Measurements from ENCODE around the gene CEACAM5.

Gene CEACAM5

GRCh38 chr19:41708481-41708880 lies at the start of gene CEACAM5:
Gene CEACAM5 (plus strand): TSS chr19:41708626. CDS start chr19:41708732, 106 bp downstream.
- no peak for DNase-seq

DNA sequence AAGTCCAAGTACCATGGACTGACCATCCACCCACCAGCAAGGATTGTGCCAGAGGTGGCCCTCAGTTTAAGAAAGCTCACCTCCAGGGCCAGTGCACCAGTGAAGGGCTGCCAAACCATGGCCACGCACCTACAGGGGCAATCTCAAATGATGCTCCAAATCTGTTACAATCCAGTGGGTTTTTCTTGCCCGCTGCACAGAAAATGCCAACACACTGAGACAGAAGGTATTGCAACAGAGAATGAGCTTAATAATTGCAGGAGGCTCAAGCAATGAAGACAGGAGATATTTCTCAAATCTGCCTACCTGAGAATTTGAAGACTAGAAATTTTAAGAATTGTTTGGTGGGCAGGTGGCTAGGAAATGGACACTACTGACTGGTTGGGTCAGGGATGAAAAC lies 42.4 kb upstream of the CEACAM5 start:
- DNase-seq: no peak

DNA sequence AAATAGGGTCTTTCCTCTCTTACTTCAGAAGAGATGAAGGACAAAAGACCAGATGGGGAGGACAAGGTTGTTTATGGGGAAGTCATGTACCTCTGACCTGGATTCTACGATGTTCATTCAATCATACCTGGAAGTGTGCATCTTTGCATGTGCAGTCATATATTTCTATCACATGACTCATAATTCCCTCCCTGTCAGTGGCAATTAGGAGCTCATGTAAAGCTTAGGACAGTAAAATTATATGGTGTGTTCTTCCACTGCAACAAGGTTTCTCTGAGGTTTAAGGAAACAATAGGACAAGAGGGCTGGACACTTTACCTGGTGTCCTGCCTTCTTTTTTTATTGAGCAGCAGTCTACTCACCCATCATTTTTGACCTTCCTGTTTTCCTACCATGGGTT lies 40.1 kb upstream of the CEACAM5 start:
- no peak for DNase-seq

DNA sequence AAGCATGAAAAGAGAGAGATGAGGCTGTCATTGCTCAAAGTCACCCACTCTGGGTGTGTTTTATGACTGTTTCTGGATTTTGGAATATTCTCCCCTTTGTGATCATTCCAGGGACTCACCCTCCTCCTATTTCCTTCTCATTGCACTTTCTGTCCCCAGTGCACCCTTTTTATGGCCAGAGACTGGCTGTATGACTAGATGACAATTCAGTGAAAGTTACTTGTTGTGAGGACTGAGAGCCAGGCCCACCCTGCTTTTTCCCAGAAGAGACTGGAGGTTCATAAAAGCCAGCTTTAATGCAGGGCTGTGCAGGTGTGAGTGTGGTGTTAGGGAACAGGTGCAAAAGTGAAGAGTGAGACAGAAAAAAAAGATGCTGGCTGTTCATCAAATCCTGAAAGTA lies 37.7 kb upstream of the CEACAM5 start:
- no peak for DNase-seq

- DNase-seq: no peak
Measured at GRCh38 chr19:41671486-41671885, 36.9 kb upstream of the CEACAM5 start.

GRCh38 chr19:41682437-41682836 lies 26.0 kb upstream of the CEACAM5 start:
- DNase-seq: no peak

- no peak for DNase-seq
Measured at GRCh38 chr19:41687419-41687818, 21.0 kb upstream of the CEACAM5 start.

- DNase-seq: no peak
Measured at GRCh38 chr19:41688098-41688497, 20.3 kb upstream of the CEACAM5 start, which contains the start of gene CEACAM7. Gene CEACAM7 (minus strand): TSS chr19:41688270. CDS start chr19:41688165, 105 bp downstream.

DNA sequence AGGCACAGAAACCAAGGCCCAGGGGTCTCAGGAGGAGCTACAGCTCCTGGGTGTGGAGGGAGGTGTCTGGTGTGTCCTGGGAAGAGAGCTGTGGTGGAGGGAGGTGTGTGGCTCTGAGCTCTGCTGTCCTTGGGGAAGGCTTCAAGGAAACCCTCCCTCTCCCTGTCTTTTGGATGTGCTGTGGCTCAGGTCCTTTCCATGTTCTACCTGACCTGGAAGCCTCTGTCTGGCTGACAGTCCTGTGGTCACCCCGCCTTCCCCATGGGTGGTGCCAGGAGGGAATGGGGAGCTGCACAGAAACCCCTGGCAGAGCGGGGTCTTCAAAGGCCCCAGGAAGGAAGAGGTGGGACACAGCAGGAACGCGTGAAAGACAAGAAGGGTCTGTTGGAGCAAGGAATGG lies 19.7 kb upstream of the CEACAM5 start:
- no peak for DNase-seq

GRCh38 chr19:41689993-41690800 lies 18.2 kb upstream of the CEACAM5 start:
- DNase-seq: no peak

- no peak for DNase-seq
Measured at GRCh38 chr19:41690801-41691065, 17.7 kb upstream of the CEACAM5 start.

DNA sequence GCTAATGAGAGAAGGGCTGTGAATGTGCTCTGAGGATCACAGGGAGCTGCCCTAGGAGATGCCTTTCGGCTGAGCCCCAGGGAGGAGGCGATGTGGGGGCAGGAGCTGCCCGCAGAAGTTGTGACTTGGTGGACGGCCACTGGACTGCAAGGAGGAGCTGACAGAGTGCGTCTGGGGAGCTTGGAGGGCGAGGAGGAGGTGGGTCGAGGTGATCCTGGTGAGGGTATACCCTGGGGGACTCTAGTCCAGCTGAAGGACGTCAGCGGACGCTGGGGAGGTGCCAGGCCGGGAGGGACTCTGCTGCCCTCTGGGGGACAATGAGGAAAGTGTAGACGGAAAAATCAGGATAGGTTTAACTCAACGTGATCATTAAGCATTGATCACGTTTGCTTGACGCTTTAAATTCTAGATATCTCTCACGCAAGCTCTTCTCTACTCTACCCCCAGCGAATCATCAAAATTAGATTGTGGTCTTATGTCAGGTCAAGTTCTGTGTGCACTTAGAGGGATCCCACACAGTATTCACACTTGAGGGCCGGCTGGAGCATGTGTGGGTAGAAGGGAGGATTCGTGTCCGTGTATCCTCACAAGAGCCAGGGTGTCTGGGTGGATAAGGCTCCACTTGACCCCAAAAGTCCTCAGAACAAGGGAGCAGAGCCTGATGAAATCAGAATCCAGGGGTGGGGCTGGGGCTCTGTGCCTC lies 17.0 kb upstream of the CEACAM5 start:
- no peak for DNase-seq

DNA sequence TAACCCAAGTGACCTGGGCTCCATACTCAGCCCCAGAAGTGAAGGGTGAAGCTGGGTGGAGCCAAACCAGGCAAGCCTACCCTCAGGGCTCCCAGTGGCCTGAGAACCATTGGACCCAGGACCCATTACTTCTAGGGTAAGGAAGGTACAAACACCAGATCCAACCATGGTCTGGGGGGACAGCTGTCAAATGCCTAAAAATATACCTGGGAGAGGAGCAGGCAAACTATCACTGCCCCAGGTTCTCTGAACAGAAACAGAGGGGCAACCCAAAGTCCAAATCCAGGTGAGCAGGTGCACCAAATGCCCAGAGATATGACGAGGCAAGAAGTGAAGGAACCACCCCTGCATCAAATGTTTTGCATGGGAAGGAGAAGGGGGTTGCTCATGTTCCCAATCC lies 14.2 kb upstream of the CEACAM5 start:
- DNase-seq: no peak

GRCh38 chr19:41694831-41695635 lies 13.4 kb upstream of the CEACAM5 start:
- no peak for DNase-seq

GRCh38 chr19:41695745-41696144 lies 12.7 kb upstream of the CEACAM5 start:
- DNase-seq: no peak

GRCh38 chr19:41696402-41697197 lies 11.8 kb upstream of the CEACAM5 start:
- no peak for DNase-seq

DNA sequence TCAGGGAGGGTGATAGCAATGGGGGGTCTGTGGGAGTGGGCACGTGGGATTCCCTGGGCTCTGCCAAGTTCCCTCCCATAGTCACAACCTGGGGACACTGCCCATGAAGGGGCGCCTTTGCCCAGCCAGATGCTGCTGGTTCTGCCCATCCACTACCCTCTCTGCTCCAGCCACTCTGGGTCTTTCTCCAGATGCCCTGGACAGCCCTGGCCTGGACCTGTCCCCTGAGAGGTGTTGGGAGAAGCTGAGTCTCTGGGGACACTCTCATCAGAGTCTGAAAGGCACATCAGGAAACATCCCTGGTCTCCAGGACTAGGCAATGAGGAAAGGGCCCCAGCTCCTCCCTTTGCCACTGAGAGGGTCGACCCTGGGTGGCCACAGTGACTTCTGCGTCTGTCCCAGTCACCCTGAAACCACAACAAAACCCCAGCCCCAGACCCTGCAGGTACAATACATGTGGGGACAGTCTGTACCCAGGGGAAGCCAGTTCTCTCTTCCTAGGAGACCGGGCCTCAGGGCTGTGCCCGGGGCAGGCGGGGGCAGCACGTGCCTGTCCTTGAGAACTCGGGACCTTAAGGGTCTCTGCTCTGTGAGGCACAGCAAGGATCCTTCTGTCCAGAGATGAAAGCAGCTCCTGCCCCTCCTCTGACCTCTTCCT lies 11.1 kb upstream of the CEACAM5 start:
- DNase-seq: no peak

DNA sequence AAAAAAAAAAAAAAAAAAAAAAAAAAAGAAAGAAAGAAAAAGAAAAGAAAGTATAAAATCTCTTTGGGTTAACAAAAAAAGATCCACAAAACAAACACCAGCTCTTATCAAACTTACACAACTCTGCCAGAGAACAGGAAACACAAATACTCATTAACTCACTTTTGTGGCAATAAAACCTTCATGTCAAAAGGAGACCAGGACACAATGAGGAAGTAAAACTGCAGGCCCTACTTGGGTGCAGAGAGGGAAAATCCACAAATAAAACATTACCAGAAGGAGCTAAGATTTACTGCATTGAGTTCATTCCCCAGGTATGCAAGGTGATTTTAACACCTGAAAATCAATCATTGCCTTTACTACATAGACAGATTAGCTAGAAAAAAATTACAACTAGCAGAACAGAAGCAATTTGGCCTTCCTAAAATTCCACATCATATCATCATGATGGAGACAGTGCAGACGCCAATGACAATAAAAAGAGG lies 9.6 kb upstream of the CEACAM5 start:
- no peak for DNase-seq

DNA sequence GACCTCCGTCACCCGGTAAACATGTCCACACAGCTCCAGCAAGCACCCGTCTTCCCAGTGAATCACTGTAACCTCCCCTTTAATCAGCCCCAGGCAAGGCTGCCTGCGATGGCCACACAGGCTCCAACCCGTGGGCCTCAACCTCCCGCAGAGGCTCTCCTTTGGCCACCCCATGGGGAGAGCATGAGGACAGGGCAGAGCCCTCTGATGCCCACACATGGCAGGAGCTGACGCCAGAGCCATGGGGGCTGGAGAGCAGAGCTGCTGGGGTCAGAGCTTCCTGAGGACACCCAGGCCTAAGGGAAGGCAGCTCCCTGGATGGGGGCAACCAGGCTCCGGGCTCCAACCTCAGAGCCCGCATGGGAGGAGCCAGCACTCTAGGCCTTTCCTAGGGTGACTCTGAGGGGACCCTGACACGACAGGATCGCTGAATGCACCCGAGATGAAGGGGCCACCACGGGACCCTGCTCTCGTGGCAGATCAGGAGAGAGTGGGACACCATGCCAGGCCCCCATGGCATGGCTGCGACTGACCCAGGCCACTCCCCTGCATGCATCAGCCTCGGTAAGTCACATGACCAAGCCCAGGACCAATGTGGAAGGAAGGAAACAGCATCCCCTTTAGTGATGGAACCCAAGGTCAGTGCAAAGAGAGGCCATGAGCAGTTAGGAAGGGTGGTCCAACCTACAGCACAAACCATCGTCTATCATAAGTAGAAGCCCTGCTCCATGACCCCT lies 9.0 kb upstream of the CEACAM5 start:
- no peak for DNase-seq

DNA sequence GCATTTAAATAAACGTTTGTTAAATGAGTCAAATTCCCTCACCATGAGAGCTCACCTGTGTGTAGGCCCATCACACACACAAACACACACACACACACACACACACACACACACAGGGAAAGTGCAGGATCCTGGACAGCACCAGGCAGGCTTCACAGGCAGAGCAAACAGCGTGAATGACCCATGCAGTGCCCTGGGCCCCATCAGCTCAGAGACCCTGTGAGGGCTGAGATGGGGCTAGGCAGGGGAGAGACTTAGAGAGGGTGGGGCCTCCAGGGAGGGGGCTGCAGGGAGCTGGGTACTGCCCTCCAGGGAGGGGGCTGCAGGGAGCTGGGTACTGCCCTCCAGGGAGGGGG lies 8.5 kb upstream of the CEACAM5 start:
- DNase-seq: no peak

- no peak for DNase-seq
Measured at GRCh38 chr19:41700381-41701195, 7.8 kb upstream of the CEACAM5 start.
